Measurements from ENCODE around the gene MORC1. TPM values are rescaled to one million over a fixed set of nuclear protein-coding genes. Genes with fewer than 3 reads are reported as not detected.

MORC1 gene
- total RNA-seq, 1 experiment from 2014 or later = not detected

DNA sequence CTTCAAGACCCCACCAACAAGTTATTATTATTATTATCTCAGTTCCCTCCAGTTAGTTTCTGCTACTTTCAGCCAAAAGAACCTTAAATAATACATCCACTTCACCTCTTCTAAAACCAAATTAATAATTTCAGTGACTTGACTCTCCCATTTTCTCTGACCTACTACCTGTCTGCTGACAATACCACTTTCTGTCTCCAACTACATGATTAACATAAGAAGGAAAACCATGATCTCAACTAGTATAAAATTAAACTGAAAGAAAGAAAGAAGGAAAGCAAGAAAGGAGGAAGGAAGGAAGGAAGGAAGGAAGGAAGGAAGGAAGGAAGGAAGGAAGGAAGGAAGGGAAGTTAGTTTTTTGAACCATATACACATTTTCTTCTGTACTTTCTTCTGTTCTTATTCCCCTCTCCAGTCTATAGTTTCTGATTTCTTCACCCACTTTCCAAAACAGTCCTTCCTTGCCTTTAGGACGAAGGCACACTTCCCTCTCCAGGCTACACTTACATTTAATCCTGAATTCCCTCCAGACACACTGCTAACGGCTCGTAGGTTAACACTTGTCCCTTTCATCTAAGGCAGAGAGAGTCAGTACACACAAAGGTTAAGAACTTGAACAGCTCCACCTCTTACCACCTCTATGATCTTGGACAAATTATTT is 84.8 kb downstream of the MORC1 start:
- no peak for DNase-seq (ENCODE audit: low read depth)

DNA sequence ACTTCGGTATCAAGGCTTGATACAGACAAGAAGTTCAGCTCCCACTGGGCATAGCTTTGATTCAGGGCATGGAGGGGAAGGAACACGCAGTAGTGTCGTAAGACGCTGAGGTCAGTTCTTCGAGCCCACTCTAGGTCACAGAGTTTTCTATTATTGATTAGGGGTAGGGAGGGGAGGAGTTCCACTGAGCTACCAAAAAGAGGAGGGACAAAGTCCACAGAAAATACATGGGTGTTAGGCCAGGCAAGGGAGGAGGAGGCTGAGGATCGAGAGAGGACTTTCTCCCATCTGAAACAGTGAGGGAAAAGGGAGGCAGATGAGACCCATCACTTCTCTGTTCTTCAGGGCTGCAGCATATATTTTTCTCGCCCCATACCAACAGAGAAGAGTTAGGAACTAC is 89.2 kb downstream of the MORC1 start:
- DNase-seq (ENCODE audit: low read depth) = no peak

DNA sequence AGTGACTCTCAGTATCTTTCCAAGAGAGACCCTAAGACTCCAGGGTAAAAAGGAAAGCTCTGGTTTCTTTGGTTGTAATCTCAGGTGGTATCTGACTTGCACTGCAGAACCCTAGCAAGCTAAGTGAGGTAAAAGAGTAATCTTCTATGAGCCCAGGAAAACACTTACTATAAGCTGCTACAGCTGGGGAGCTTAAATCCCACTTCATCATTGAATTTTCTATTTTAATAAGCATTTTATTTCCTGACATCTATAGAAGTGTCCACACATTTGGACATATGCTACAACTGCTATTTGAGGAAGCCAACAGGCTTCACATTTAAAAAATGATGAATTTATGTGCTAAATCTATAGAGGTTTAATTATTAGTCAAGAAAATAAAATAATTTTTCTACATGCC is 91.1 kb downstream of the MORC1 start:
- DNase-seq (ENCODE audit: low read depth) = no peak

GRCh38 chr3:109025896-109026295 is 92.0 kb downstream of the MORC1 start:
- DNase-seq (ENCODE audit: low read depth) = no peak

DNA sequence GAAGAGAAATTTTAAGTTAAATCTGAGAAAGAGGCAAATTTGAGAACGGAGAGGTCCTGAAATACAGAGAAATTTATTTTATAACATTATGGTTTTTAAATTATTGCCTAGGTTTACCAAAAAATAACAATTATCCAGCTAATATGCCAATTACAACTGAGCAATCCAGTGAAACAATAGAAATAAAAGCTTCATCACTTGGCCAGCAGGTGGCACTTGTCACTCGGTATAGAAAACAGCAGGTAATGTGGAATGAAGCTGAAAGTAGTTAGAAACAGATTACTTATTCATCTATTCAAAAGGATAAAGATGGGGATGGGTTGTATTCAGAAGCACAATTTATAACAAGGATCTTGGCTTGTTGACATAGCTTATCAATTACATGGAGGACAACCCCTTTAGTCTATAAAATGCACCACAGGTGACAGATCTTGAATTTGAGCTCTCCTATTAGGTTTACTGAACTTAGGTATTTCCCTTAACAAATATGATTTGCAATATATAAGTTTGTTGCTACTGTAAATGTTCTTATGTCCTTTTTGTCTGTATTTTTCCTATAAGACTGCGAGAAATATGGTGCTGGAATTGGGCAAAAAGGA is 94.2 kb downstream of the MORC1 start:
- peak; percentile 19 for DNase-seq (ENCODE audit: low read depth)

GRCh38 chr3:109023167-109023566 is 94.8 kb downstream of the MORC1 start:
- DNase-seq (ENCODE audit: low read depth) = no peak

DNA sequence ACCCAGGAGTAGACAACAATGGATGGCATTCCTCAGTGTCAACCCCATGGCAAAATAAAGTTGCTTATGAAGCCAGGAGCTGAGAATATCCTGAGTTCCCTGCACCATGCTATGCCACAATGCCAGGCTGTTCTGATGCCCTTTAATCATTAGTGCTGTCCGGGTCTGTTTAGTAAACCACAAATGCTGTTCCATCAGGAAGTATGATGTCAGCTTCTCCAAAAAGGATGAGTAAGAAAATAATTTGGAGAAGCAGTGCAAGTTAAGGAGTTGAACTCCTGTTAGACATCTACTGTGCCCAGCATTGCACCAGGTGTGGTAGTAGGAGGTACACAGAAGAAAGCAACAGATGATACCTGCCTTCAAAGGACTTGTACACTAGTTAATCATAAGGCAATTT is 96.4 kb downstream of the MORC1 start:
- DNase-seq (ENCODE audit: low read depth) = no peak

- peak; percentile 1 for DNase-seq (ENCODE audit: low read depth)
Observed at GRCh38 chr3:109018828-109019227, 99.1 kb downstream of the MORC1 start.

DNA sequence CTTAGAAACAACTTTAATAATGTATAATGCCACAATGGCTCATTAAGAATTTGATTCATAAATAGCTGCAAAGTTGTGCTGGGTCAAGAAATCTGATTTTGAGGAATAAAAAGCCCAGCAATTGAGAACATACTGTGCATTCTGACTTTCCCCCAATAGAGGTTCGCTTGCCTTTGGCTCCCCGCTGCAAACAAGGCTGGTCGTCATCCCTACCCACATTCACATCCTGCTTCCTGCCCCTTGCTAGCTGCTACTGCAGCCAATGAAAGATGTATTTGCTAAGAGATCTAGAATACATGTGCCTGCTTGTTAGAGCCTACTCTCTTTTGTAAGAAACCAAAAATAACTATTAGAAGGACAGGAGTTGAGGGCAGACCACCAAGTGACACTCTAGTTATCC is 112.5 kb downstream of the MORC1 start:
- no peak for DNase-seq (ENCODE audit: low read depth)

DNA sequence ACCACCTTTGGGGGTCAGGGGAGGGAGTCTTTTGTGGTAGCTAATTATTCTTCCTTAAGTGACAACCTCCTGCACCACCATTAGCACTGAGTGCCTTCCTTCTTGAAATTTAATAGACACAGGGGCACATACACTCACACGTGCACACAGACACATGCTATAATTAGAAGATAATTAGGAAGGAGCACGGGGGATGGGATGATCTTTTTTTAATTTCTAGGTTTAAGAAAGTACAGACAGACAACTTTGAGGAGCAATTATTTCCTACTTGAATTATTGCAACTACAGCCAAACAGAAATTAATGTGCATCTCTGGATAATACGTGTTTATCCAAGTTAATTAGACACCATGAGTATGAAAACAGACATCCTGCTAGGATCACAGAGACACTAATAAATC is 119.5 kb downstream of the MORC1 start:
- DNase-seq (ENCODE audit: low read depth) = no peak

- DNase-seq (ENCODE audit: low read depth) = no peak
Observed at GRCh38 chr3:108985844-108986243, 132.1 kb downstream of the MORC1 start.

GRCh38 chr3:108983051-108983450 is 134.9 kb downstream of the MORC1 start:
- DNase-seq (ENCODE audit: low read depth) = no peak

GRCh38 chr3:108976058-108976457 is 141.9 kb downstream of the MORC1 start:
- DNase-seq (ENCODE audit: low read depth) = no peak

- DNase-seq (ENCODE audit: low read depth) = no peak
Observed at GRCh38 chr3:108973019-108973418, 144.9 kb downstream of the MORC1 start.

DNA sequence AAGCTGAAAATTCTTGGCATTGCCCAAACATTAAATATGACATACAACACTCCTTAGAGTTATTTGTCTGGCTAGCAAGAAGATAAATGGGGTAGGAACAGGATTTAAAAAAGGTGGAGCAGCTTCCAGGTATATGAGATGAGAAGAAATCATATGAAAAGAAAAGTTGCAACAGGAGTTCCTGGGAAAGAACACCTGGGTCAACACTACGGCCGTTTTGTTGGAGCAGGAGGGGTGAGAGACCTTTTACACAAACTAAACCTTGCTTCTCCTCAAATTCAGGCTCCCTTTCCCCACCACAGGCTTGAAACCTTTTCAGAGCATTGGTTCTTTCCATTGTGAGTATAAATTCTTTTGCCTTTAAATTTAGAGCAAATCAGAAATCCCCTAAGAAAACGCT is 145.5 kb downstream of the MORC1 start:
- DNase-seq (ENCODE audit: low read depth) = no peak

DNA sequence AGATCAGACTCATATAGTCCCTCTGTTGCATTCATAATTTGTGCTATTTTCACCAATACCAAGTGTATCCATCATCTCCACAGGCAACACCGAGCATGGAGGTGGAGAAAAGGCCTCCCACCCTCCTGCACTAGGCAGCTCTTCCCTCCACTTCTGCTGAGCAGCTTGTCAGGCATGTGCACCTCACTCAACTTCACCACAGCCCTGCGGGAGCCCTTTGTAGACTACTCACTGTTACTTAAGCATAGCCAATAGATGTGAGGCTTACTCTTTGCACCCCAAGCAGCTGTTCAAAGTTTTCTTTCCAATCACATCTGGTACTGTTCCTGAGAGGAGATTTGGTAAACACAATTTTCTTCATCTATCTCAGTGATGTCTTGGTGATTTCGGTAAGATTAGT is 147.4 kb downstream of the MORC1 start:
- DNase-seq (ENCODE audit: low read depth) = no peak

DNA sequence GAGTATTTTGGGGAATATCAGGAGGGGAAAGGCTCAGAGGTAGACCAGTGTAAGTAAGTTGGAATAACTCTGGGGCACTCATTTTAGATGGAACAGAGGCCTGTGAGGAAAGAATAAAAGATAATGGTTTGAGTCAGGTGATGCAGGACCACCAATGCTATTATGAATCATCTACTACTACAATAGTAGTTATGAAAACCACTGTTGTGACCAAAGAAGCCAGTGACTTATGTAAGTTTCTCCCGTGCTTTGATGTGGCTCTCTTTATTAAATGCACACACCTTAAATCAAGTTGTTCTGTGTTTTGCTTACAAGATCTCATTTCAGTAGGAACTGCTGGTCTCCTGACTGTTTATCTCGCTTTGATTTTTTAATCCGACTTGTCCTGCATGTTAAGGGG is 151.2 kb downstream of the MORC1 start:
- no peak for DNase-seq (ENCODE audit: low read depth)

DNA sequence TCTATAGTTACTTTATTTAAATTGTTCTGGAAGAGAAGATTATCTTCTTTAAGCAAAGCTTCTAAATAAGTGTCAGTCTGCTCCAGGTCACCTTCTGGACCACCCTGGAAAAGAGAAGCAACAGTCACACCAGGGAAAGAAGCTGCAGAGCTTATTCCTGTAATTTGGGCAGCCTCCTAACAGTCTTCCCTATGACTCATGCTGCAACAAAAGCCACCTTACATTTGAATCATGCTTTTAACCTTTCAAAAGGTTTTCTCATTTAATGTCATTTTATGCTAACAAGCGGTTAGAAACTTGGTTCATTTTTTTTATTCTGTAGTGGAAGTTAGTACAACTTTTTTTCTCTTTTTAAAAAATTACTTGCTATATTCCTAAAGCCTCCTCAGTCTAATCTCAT is 158.9 kb downstream of the MORC1 start:
- no peak for DNase-seq (ENCODE audit: low read depth)

DNA sequence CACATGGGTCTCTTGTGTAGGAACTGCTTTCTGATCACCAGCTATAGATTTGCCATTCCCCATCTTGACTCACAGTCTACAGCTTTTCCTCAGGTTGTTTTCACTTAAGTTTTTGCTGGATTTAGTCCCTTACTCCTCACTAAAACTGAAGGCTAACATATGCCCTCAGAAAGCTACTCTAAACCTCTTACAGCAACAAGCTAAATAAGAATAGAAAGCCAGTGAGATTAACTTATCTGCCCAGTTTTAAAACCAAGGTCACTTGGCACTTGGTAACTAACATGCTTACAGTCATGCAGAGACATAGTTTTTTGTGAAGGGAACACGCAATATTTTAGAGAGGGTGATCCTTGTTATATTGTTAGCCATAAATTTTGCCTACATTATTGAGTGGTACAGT is 164.2 kb downstream of the MORC1 start, which contains the start of gene GUCA1C:
TSS of gene GUCA1C (minus strand) at position 180 of the 400 bp plus-strand sequence. CDS start at position 63, 117 bp downstream.
- DNase-seq (ENCODE audit: low read depth) = no peak

- DNase-seq (ENCODE audit: low read depth) = no peak
Observed at GRCh38 chr3:108953210-108953609, 164.7 kb downstream of the MORC1 start.

GRCh38 chr3:108951820-108952501 is 166.0 kb downstream of the MORC1 start:
- DNase-seq (ENCODE audit: low read depth) = no peak

DNA sequence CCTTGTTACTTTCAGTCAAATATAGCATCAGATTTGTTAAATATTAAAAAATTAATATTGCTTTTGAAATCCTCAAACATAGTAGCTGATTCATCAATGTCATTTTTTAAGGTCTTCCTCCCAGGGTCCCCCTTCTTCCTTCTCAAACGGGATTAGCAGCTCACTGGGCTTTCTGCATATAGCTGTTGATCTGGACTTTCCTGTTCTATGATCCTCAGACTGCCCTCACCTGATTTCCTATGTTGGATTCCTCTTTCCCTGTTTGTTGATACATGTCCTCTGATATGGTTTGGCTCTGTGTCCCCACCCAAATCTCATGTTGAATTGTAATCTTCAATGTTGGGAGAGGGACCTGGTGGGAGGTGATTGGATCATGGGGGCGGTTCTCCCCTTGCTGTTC is 170.1 kb downstream of the MORC1 start:
- no peak for DNase-seq (ENCODE audit: low read depth)

All from LHCN-M2 (cell line).